ENCODE results near the gene RXYLT1.
"Not testable (repeated sequence)": the region's sequence is repeated elsewhere in the genome, so short reads cannot be mapped to it uniquely, and the experiment has no call there.

The RXYLT1 gene

DNA sequence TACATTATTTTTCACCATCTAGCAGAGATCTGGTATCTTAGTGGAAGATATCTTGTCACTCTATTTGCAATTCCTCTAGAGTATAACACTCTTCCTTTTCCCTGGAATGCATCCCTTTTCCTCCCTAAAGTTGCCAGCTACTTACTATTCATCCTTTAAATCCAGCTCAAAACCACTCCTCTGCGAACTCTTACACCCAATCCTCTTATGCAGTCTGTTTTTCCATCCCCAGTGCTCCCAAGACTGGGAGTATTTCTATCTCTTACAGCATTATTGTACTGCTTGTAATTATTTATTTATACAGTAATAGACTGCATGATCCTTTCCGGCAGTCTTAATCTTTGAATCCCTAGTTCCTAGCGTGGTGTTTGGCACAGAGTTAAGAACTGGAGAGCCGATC, 61.9 kb downstream of the RXYLT1 start:
- no peaks in the 10 kb centered on the region for H3K9me3 ChIP-seq (ENCODE audit: control insufficient read depth, insufficient read depth, low read length)
- H3K79me2 ChIP-seq (ENCODE audit: control insufficient read depth, low read length), result no peaks in the 10 kb centered on the region
- peaks cover 33% of the 10 kb centered on the region for H3K27me3 ChIP-seq (ENCODE audit: control insufficient read depth, low read length)
- H3K4me3 ChIP-seq (ENCODE audit: low read length), result no peak overlapping the region
- TF ChIP-seq EZH2phosphoT487 (IDR thresholded peaks at IDR 0.05; ENCODE audit: borderline replicate concordance, low read length), result no peak
- TF ChIP-seq, protein P1, sequence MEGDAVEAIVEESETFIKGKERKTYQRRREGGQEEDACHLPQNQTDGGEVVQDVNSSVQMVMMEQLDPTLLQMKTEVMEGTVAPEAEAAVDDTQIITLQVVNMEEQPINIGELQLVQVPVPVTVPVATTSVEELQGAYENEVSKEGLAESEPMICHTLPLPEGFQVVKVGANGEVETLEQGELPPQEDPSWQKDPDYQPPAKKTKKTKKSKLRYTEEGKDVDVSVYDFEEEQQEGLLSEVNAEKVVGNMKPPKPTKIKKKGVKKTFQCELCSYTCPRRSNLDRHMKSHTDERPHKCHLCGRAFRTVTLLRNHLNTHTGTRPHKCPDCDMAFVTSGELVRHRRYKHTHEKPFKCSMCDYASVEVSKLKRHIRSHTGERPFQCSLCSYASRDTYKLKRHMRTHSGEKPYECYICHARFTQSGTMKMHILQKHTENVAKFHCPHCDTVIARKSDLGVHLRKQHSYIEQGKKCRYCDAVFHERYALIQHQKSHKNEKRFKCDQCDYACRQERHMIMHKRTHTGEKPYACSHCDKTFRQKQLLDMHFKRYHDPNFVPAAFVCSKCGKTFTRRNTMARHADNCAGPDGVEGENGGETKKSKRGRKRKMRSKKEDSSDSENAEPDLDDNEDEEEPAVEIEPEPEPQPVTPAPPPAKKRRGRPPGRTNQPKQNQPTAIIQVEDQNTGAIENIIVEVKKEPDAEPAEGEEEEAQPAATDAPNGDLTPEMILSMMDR (IDR thresholded peaks at IDR 0.05; ENCODE audit: low read depth, low read length, poor library complexity, severe bottlenecking), result no peak
- no peaks in the 10 kb centered on the region for H3F3A ChIP-seq (ENCODE audit: control insufficient read depth, insufficient read depth)
- no peak overlapping the region for H3K4me2 ChIP-seq (ENCODE audit: low read length)
- H3K27ac ChIP-seq (ENCODE audit: low read depth, low read length), result no peak overlapping the region
- peaks cover 12% of the 10 kb centered on the region for H3K4me1 ChIP-seq (ENCODE audit: control insufficient read depth, low read length)
- H3K9me2 ChIP-seq (replicated peaks; ENCODE audit: control insufficient read depth, low read length), result no peaks in the 10 kb centered on the region
- H3K36me3 ChIP-seq (ENCODE audit: control insufficient read depth, low read length), result no peaks in the 10 kb centered on the region
- no peaks in the 10 kb centered on the region for H4K20me1 ChIP-seq (ENCODE audit: control insufficient read depth, insufficient read depth, low read depth, low read length)

DNA sequence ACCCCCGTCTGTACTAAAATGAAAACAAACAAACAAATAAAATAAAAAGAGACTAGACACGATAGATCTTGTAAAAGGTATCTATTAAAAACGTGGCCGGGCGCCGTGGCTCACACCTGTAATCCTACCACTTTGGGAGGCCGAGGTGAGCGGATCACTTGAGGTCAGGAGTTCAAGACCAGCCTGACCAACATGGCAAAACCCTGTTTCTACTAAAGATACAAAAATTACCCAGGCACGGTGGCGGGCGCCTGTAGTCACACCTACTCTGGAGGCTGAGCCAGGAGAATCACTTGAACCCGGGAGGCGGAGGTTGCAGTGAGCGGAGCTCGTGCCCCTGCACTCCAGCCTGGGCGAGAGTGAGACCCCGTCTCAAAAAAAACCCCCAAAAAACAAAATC, 63.0 kb downstream of the RXYLT1 start:
- H3F3A ChIP-seq (ENCODE audit: control insufficient read depth, insufficient read depth); H3K4me2 ChIP-seq (ENCODE audit: low read length); H3K9me3 ChIP-seq (ENCODE audit: control insufficient read depth, insufficient read depth, low read length); H3K27ac ChIP-seq (ENCODE audit: low read depth, low read length); H3K9me2 ChIP-seq (replicated peaks; ENCODE audit: control insufficient read depth, low read length); H4K20me1 ChIP-seq (ENCODE audit: control insufficient read depth, insufficient read depth, low read depth, low read length); H3K4me3 ChIP-seq (ENCODE audit: low read length); H3K79me2 ChIP-seq (ENCODE audit: control insufficient read depth, low read length); H3K36me3 ChIP-seq (ENCODE audit: control insufficient read depth, low read length): not testable (repeated sequence)
- H3K27me3 ChIP-seq (ENCODE audit: control insufficient read depth, low read length), result peaks cover 31% of the 10 kb centered on the region
- H3K4me1 ChIP-seq (ENCODE audit: control insufficient read depth, low read length), result peaks cover 12% of the 10 kb centered on the region

DNA sequence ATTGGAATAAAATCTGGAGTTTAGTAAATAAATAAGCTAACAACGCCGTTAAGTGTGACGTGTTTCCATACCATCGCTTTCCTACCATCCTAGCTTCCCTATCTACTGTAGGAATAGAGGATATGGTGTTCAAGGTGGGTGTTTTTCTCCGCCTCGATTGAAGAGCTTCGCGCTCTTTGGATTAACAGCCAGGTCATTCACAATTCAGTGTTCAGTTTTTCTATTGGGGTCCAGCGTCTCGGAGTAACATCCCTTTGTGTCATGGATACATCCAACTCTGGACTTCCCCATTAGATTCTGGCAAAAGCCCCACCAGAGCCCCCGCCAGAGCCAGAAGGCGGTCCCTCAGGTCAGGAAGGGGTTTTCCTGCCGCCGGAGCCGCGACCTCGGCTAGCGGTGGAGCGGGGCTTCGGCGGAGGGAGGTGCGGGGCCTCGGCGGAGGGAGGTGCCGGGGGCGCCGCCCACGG, 63.6 kb downstream of the RXYLT1 start:
- TF ChIP-seq, protein P1 (IDR thresholded peaks at IDR 0.05; ENCODE audit: low read depth, low read length, poor library complexity, severe bottlenecking), result no peak
- TF ChIP-seq EZH2phosphoT487 (IDR thresholded peaks at IDR 0.05; ENCODE audit: borderline replicate concordance, low read length), result no peak
- H3K9me3 ChIP-seq (ENCODE audit: control insufficient read depth, insufficient read depth, low read length), result no peaks in the 10 kb centered on the region
- H3K36me3 ChIP-seq (ENCODE audit: control insufficient read depth, low read length), result no peaks in the 10 kb centered on the region
- peak overlapping the region; percentile 73 for H3K4me3 ChIP-seq (ENCODE audit: low read length)
- H3K4me2 ChIP-seq (ENCODE audit: low read length), result peak overlapping the region; percentile 91
- peaks cover 12% of the 10 kb centered on the region for H3K4me1 ChIP-seq (ENCODE audit: control insufficient read depth, low read length)
- H3F3A ChIP-seq (ENCODE audit: control insufficient read depth, insufficient read depth), result no peaks in the 10 kb centered on the region
- peaks cover 28% of the 10 kb centered on the region for H3K27me3 ChIP-seq (ENCODE audit: control insufficient read depth, low read length)
- no peaks in the 10 kb centered on the region for H3K79me2 ChIP-seq (ENCODE audit: control insufficient read depth, low read length)
- H3K27ac ChIP-seq (ENCODE audit: low read depth, low read length), result no peak overlapping the region
- no peaks in the 10 kb centered on the region for H3K9me2 ChIP-seq (replicated peaks; ENCODE audit: control insufficient read depth, low read length)
- no peaks in the 10 kb centered on the region for H4K20me1 ChIP-seq (ENCODE audit: control insufficient read depth, insufficient read depth, low read depth, low read length)

DNA sequence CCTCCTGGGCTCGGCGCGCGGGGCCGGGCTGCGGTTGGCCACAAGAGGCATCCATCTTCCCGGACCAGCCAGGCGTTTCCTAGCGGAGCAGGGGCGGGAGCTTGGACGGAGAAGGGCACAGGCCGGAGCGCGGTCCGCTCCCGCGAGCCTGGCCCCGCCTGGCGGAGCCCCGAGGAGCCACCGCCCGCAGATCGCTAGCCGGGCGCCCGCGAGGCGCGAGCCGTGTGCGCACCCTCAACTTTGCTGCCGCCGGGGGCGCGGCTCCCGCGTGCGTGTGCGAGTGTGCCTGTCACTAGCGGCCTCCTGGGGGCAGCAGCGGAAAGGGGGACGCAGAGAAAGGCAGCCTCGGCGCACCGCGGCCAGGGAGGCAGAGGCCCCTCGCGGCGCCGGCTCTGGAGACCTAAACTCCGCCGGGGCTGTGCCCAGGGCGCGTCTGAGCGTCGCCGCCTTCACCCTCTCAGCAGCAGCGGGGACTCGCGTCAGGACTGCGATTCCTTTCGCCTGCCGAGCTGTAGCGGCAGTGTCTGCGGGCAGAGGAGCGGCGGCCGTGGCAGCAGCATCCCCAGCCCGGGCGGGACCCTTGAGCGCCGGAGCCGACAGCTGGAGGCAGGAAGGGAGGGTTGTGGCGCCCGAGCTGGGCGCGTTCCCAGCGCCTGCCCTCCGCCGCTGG, 64.1 kb downstream of the RXYLT1 start:
- H3K4me1 ChIP-seq (ENCODE audit: control insufficient read depth, low read length), result peaks cover 12% of the 10 kb centered on the region
- no peaks in the 10 kb centered on the region for H3K9me3 ChIP-seq (ENCODE audit: control insufficient read depth, insufficient read depth, low read length)
- peak overlapping the region; percentile 91 for H3K4me2 ChIP-seq (ENCODE audit: low read length)
- TF ChIP-seq EZH2phosphoT487 (IDR thresholded peaks at IDR 0.05; ENCODE audit: borderline replicate concordance, low read length), result no peak
- TF ChIP-seq, protein P1 (IDR thresholded peaks at IDR 0.05; ENCODE audit: low read depth, low read length, poor library complexity, severe bottlenecking), result peak; percentile 85
- H4K20me1 ChIP-seq (ENCODE audit: control insufficient read depth, insufficient read depth, low read depth, low read length), result no peaks in the 10 kb centered on the region
- no peak overlapping the region for H3K27ac ChIP-seq (ENCODE audit: low read depth, low read length)
- H3F3A ChIP-seq (ENCODE audit: control insufficient read depth, insufficient read depth), result no peaks in the 10 kb centered on the region
- peak overlapping the region; percentile 73 for H3K4me3 ChIP-seq (ENCODE audit: low read length)
- H3K27me3 ChIP-seq (ENCODE audit: control insufficient read depth, low read length), result peaks cover 28% of the 10 kb centered on the region
- H3K9me2 ChIP-seq (replicated peaks; ENCODE audit: control insufficient read depth, low read length), result no peaks in the 10 kb centered on the region
- no peaks in the 10 kb centered on the region for H3K79me2 ChIP-seq (ENCODE audit: control insufficient read depth, low read length)
- no peaks in the 10 kb centered on the region for H3K36me3 ChIP-seq (ENCODE audit: control insufficient read depth, low read length)

Data from DOHH2 (cell line).